ENCODE measurements around the gene CTNNA3.

Gene CTNNA3

GRCh38 chr10:67098461-67098860 is 597.5 kb downstream of the CTNNA3 start:
- peak; percentile 63 for DNase-seq

- DNase-seq = no peak
Observed at GRCh38 chr10:67095531-67095930, 600.5 kb downstream of the CTNNA3 start.

- DNase-seq = no peak
Observed at GRCh38 chr10:67088036-67088435, 608.0 kb downstream of the CTNNA3 start.

- DNase-seq = no peak
Observed at GRCh38 chr10:67087135-67087425, 608.9 kb downstream of the CTNNA3 start.

GRCh38 chr10:67086327-67087134 is 609.5 kb downstream of the CTNNA3 start:
- no peak for DNase-seq

- DNase-seq = no peak
Observed at GRCh38 chr10:67079126-67079525, 616.9 kb downstream of the CTNNA3 start.

- DNase-seq = no peak
Observed at GRCh38 chr10:67077376-67077775, 618.6 kb downstream of the CTNNA3 start.

GRCh38 chr10:67076144-67076543 is 619.9 kb downstream of the CTNNA3 start:
- no peak for DNase-seq

GRCh38 chr10:67075491-67075971 is 620.5 kb downstream of the CTNNA3 start:
- no peak for DNase-seq

- DNase-seq = no peak
Observed at GRCh38 chr10:67072654-67073053, 623.3 kb downstream of the CTNNA3 start.

GRCh38 chr10:67050415-67050814 is 645.6 kb downstream of the CTNNA3 start:
- DNase-seq = peak; percentile 6

GRCh38 chr10:67049988-67050387 is 646.0 kb downstream of the CTNNA3 start:
- no peak for DNase-seq

GRCh38 chr10:67046507-67046906 is 649.5 kb downstream of the CTNNA3 start:
- no peak for DNase-seq

- DNase-seq = no peak
Observed at GRCh38 chr10:67045404-67045803, 650.6 kb downstream of the CTNNA3 start.

GRCh38 chr10:67043041-67043440 is 653.0 kb downstream of the CTNNA3 start:
- no peak for DNase-seq

GRCh38 chr10:67036808-67037207 is 659.2 kb downstream of the CTNNA3 start:
- no peak for DNase-seq

- no peak for DNase-seq
Observed at GRCh38 chr10:67033878-67034277, 662.1 kb downstream of the CTNNA3 start.

- DNase-seq = no peak
Observed at GRCh38 chr10:67022099-67022498, 673.9 kb downstream of the CTNNA3 start.

GRCh38 chr10:67017218-67017617 is 678.8 kb downstream of the CTNNA3 start:
- DNase-seq = no peak

- DNase-seq = no peak
Observed at GRCh38 chr10:67015225-67015624, 680.8 kb downstream of the CTNNA3 start.

GRCh38 chr10:67011981-67012380 is 684.0 kb downstream of the CTNNA3 start:
- no peak for DNase-seq

GRCh38 chr10:67011480-67011879 is 684.5 kb downstream of the CTNNA3 start:
- DNase-seq = no peak

- DNase-seq = no peak
Observed at GRCh38 chr10:67005981-67006380, 690.0 kb downstream of the CTNNA3 start.

GRCh38 chr10:67004690-67005089 is 691.3 kb downstream of the CTNNA3 start:
- DNase-seq = no peak

All from retina (tissue), 1 donor.